GM15510 (cell line): ENCODE results near the gene CDH4.

Experiments
- POLR2A ChIP-seq: IDR thresholded peaks from 3 replicates; pipeline ENCODE4 v1.6.1; 2011; ENCODE audit warnings: borderline replicate concordance; ENCODE audit not compliant: insufficient read length; ENCODE audit errors: extremely low read depth

Gene CDH4

GRCh38 chr20:61407561-61407960 is 155.5 kb downstream of the CDH4 start:
- TF ChIP-seq POLR2A: no peak

GRCh38 chr20:61408951-61409740 is 157.1 kb downstream of the CDH4 start:
- no peak for TF ChIP-seq POLR2A

GRCh38 chr20:61411743-61412142 is 159.7 kb downstream of the CDH4 start:
- TF ChIP-seq POLR2A: no peak

GRCh38 chr20:61413752-61414151 is 161.7 kb downstream of the CDH4 start:
- TF ChIP-seq POLR2A: no peak

GRCh38 chr20:61414455-61414991 is 162.5 kb downstream of the CDH4 start:
- no peak for TF ChIP-seq POLR2A

- no peak for TF ChIP-seq POLR2A
These were observed 164.5 kb downstream of the CDH4 start for GRCh38 chr20:61416546-61416945.

- TF ChIP-seq POLR2A: no peak
These were observed 165.3 kb downstream of the CDH4 start for GRCh38 chr20:61417221-61417941.

- no peak for TF ChIP-seq POLR2A
These were observed 166.9 kb downstream of the CDH4 start for GRCh38 chr20:61419010-61419409.

- TF ChIP-seq POLR2A: no peak
These were observed 167.4 kb downstream of the CDH4 start for GRCh38 chr20:61419501-61419900.

- no peak for TF ChIP-seq POLR2A
These were observed 168.0 kb downstream of the CDH4 start for GRCh38 chr20:61420056-61420455.

- TF ChIP-seq POLR2A: no peak
These were observed 168.7 kb downstream of the CDH4 start for GRCh38 chr20:61420781-61421180.

- no peak for TF ChIP-seq POLR2A
These were observed 170.8 kb downstream of the CDH4 start for GRCh38 chr20:61422636-61423425.

GRCh38 chr20:61424011-61424627 is 172.1 kb downstream of the CDH4 start:
- no peak for TF ChIP-seq POLR2A

- no peak for TF ChIP-seq POLR2A
These were observed 172.8 kb downstream of the CDH4 start for GRCh38 chr20:61424628-61425420.
